ENCODE results near the gene TWIST2. TPM values are rescaled to one million over a fixed set of nuclear protein-coding genes. Genes with fewer than 3 reads are reported as not detected.

The TWIST2 gene
- total RNA-seq, 4 donors from 2014 or later, result 37.4 to 51.6 (median 47.4) TPM

GRCh38 chr2:238866656-238867277 is 18.9 kb downstream of the TWIST2 start:
- Histone ChIP-seq H3K27me3 (no peaks in the 10 kb centered on the region), H3K9me3 (no peaks in the 10 kb centered on the region), H3K27ac (replicated peaks in 1 of 4) (peak overlapping the region; percentile 59 to 83 (median 78)), H3K4me3 (no peak overlapping the region), H3K36me3 (no peaks in the 10 kb centered on the region), H3K4me1 (peaks cover 31 to 70% (median 66%) of the 10 kb centered on the region in 4 donors)
- no peak for DNase-seq (ENCODE audit: extremely low spot score)
- intact Hi-C loops (cut with DNase I), result no loop called here
- TF ChIP-seq POLR2AphosphoS5 (IDR thresholded peaks at IDR 0.05), result no peak
- TF ChIP-seq POLR2A (IDR thresholded peaks at IDR 0.05; ENCODE audit: low read depth), result no peak
- TF ChIP-seq EP300 (IDR thresholded peaks at IDR 0.05), result no peak
- TF ChIP-seq CTCF (IDR thresholded peaks at IDR 0.05), result no peak
- WGBS, result 74% methylated on average over 11 of the region's 17 CpGs

DNA sequence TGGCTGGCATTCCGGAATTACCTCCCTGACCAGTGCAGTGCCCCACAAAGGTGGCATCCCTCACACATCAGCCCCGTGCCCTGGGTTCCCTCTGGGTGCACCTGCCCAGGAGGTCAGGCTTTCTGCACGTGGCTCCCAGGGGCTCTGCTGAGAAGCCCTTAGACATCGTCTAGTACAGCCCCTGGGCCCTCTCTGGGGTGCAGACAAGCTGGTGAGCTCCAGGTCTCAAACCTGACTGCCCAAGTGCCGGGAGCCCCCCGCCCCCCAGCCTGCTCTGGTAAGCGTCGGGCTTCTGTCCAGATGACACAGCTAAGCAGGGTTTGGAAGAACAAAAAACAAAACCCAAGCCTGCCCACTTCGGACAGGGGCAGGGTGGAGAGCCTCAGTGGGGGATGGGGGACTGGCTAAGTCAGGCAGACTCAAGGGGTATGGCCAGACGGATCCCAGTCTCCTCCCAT is 20.2 kb downstream of the TWIST2 start:
- 67% methylated on average over 10 of the region's 10 CpGs for WGBS
- Histone ChIP-seq H3K27ac (replicated peaks in 1 of 4) (peak overlapping the region; percentile 59 to 83 (median 78)), H3K9me3 (no peaks in the 10 kb centered on the region), H3K36me3 (no peaks in the 10 kb centered on the region), H3K27me3 (no peaks in the 10 kb centered on the region), H3K4me1 (peaks cover 31 to 73% (median 67%) of the 10 kb centered on the region in 4 donors), H3K4me3 (no peak overlapping the region)
- intact Hi-C loops (cut with DNase I), result no loop called here
- TF ChIP-seq CTCF (IDR thresholded peaks at IDR 0.05) (no peak), EP300 (IDR thresholded peaks at IDR 0.05) (no peak), POLR2AphosphoS5 (IDR thresholded peaks at IDR 0.05) (no peak), POLR2A (IDR thresholded peaks at IDR 0.05; ENCODE audit: low read depth) (no peak)
- no peak for DNase-seq (ENCODE audit: extremely low spot score)

DNA sequence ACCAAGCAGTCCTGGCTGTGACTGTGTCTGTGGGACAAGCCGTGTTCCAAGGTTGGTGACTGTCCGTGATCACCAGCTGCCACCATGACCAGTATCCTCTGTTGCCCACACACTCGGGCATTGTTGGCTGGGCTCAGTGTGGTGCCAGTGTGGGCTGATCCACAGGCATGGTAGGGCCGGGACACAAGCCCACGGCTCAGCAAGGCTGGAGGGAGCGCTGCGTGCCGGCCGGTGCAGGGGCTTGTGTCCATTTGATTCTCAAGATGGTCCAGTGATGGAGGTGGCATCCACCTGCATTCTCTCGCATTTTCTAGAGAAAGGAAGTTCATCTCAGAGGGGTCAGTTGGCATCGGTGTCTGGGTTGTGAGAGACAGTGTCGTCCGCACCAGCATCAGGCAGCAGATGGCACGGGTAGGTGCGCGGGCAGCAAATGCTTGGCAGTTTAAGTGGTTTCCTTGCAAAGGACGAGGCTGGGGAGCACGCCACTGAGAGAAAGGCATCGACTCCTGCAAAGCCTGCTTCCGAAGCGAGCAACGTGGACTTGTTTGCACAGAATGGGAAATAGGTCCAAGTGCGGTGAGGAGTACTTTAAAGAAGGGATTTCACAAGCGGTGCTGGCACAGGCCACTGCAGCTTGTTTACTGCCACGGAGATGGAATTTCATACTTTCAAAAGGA is 20.9 kb downstream of the TWIST2 start:
- peak; percentile 96 for DNase-seq (ENCODE audit: extremely low spot score)
- TF ChIP-seq EP300 (IDR thresholded peaks at IDR 0.05), result no peak
- TF ChIP-seq POLR2AphosphoS5 (IDR thresholded peaks at IDR 0.05), result peak; percentile 35 to 67
- Histone ChIP-seq H3K36me3 (no peaks in the 10 kb centered on the region), H3K27me3 (no peaks in the 10 kb centered on the region), H3K4me1 (peaks cover 26 to 66% (median 60%) of the 10 kb centered on the region in 4 donors), H3K9me3 (no peaks in the 10 kb centered on the region), H3K27ac (replicated peaks in 1 of 4) (peak overlapping the region; percentile 59 to 83 (median 78)), H3K4me3 (no peak overlapping the region)
- intact Hi-C loops (cut with DNase I), result no loop called here
- WGBS, result 86% methylated on average over 24 of the region's 25 CpGs

DNA sequence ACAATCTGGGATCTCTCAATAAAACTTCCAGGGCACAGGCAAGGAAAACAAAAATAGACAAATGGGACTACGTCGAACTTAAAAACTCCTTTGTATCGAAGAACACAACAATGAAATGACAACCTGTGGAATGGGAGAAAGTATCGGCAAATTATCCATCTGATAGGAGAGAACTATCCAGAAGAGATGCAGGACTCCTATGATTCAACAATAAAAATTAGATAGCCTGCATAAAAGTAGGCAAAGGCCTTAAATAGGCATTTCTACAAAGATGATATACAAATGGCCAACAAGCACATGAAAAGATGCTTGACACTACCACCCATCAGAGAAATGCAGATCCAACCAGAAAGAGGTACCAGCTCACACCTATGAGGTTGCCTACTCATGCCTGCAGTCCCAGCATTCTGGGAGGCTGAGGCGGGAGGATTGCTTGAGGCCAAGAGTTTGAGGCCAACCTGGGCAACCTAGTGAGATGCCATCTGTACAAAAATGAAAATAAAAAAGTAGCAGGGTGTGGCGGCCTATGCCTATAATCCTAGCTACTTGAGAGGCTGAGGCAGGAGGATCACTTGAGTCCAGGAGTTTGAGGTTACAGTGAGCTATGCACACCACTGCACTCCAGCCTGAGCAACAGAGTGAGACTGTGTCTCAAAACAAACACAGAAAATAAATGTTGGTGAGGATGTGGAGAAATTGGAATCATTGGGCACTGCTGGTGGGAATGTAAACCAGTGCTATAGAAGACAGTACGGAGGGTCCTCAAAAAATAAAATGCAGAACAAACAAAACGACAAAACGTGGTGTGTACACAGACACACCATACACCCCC is 21.6 kb downstream of the TWIST2 start:
- H3K4me1 ChIP-seq, result peaks cover 20 to 59% (median 54%) of the 10 kb centered on the region in 4 donors
- WGBS, result 78% methylated on average over 9 of the region's 9 CpGs
- H3K27ac ChIP-seq (replicated peaks in 1 of 4), result peak overlapping the region; percentile 59 to 83 (median 78)
- TF ChIP-seq POLR2AphosphoS5 (IDR thresholded peaks at IDR 0.05) (no peak), CTCF (IDR thresholded peaks at IDR 0.05) (no peak), EP300 (IDR thresholded peaks at IDR 0.05) (no peak), POLR2A (IDR thresholded peaks at IDR 0.05; ENCODE audit: low read depth) (no peak)
- no peak overlapping the region for H3K4me3 ChIP-seq
- intact Hi-C loops (cut with DNase I), result no loop called here
- no peaks in the 10 kb centered on the region for H3K9me3 ChIP-seq
- H3K27me3 ChIP-seq, result no peaks in the 10 kb centered on the region
- no peaks in the 10 kb centered on the region for H3K36me3 ChIP-seq
- no peak for DNase-seq (ENCODE audit: extremely low spot score)

- Histone ChIP-seq H3K9me3 (no peaks in the 10 kb centered on the region), H3K27ac (replicated peaks in 1 of 4) (peak overlapping the region in 1 of 4 donors; percentile 81), H3K36me3 (no peaks in the 10 kb centered on the region), H3K4me1 (peaks cover 12 to 55% (median 53%) of the 10 kb centered on the region in 4 donors), H3K27me3 (no peaks in the 10 kb centered on the region), H3K4me3 (no peak overlapping the region)
- WGBS, result 81% methylated on average over 3 of the region's 3 CpGs
- TF ChIP-seq CTCF (IDR thresholded peaks at IDR 0.05), result no peak
- TF ChIP-seq POLR2AphosphoS5 (IDR thresholded peaks at IDR 0.05), result no peak
- TF ChIP-seq EP300 (IDR thresholded peaks at IDR 0.05), result no peak
- no peak for DNase-seq (ENCODE audit: extremely low spot score)
- intact Hi-C loops (cut with DNase I), result no loop called here
Measured at GRCh38 chr2:238870261-238870660, 22.4 kb downstream of the TWIST2 start.

Data from esophagus muscularis mucosa (tissue), 4 donors.